ENCODE measurements around the gene PCDHA7.
"Not testable (repeated sequence)": the region's sequence is repeated elsewhere in the genome, so short reads cannot be mapped to it uniquely, and the experiment has no call there.

Gene PCDHA7, protein sequence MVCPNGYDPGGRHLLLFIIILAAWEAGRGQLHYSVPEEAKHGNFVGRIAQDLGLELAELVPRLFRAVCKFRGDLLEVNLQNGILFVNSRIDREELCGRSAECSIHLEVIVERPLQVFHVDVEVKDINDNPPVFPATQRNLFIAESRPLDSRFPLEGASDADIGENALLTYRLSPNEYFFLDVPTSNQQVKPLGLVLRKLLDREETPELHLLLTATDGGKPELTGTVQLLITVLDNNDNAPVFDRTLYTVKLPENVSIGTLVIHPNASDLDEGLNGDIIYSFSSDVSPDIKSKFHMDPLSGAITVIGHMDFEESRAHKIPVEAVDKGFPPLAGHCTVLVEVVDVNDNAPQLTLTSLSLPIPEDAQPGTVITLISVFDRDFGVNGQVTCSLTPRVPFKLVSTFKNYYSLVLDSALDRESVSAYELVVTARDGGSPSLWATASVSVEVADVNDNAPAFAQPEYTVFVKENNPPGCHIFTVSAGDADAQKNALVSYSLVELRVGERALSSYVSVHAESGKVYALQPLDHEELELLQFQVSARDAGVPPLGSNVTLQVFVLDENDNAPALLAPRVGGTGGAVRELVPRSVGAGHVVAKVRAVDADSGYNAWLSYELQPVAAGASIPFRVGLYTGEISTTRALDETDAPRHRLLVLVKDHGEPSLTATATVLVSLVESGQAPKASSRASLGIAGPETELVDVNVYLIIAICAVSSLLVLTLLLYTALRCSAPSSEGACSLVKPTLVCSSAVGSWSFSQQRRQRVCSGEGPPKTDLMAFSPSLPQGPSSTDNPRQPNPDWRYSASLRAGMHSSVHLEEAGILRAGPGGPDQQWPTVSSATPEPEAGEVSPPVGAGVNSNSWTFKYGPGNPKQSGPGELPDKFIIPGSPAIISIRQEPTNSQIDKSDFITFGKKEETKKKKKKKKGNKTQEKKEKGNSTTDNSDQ

DNA sequence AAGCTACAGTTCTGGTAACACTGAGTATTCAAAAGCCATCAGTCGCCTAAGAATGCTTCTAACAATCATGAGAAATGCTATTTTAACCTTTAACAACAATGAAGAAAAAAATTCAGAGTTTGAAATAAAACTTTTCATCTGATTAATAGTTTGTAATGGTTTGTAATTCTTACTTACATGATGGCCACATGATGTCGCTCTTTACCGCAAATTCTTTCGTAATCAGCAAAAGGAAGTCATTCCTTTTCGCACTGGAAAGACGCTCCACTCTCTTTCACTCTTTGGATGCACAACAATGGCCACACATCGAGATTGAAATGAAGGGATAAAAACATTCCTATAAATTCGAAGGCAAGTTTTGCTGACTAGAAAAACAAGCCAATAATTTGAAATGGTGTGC lies at the start of gene PCDHA7:
TSS of gene PCDHA7 (plus strand) at position 277 of the 400 bp plus-strand sequence. CDS start at position 392, 115 bp downstream.
- peaks cover 52% of the 10 kb centered on the region for H3K36me3 ChIP-seq (ENCODE audit: insufficient read depth, low read length)
- H3K4me1 ChIP-seq (ENCODE audit: insufficient read depth, low read length): peaks cover 4% of the 10 kb centered on the region
- peaks cover 60% of the 10 kb centered on the region for H3K9me3 ChIP-seq (ENCODE audit: low read length)
- no peaks in the 10 kb centered on the region for H3K27me3 ChIP-seq (ENCODE audit: insufficient read depth, low read length)
- no peak within 1 kb of the TSS for H3K4me3 ChIP-seq (ENCODE audit: low read length)
- H2AFZ ChIP-seq (ENCODE audit: low read depth, low read length): no peak within 1 kb of the TSS

DNA sequence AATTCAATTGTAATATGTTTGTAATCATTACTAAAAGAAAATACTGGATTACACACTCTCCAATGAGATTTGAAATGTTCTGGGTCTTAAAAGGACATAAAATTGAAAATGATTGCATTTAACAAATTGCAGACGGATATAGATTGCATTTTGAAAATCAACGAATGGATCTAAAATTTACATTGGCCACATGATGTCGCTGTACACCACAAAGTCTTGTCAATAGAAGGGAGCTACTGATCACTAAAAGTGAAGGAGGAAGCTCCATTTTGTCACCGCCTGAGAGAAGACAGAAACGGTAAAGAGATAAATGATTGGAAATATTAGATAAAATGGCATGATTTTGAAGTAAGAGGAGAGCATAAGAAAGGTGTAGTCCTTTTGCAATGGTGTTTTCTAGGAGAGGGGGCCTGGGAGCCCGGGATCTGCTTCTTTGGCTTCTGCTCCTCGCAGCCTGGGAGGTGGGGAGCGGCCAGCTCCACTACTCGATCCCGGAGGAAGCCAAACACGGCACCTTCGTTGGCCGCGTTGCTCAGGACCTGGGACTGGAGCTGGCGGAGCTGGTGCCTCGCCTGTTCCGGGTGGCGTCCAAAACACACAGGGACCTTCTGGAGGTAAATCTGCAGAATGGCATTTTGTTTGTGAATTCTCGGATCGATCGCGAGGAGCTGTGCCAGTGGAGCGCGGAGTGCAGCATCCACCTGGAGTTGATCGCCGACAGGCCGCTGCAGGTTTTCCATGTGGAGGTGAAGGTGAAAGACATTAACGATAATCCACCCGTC lies 48.0 kb upstream of the PCDHA7 start, which contains the start of gene PCDHA1:
TSS of gene PCDHA1 (plus strand) at position 236 of the 782 bp plus-strand sequence.
- no peaks in the 10 kb centered on the region for H3K36me3 ChIP-seq (ENCODE audit: insufficient read depth, low read length)
- no peaks in the 10 kb centered on the region for H3K4me1 ChIP-seq (ENCODE audit: insufficient read depth, low read length)
- H2AFZ ChIP-seq (ENCODE audit: low read depth, low read length): no peak within 1 kb of the TSS
- H3K27me3 ChIP-seq (ENCODE audit: insufficient read depth, low read length): no peaks in the 10 kb centered on the region
- no peak within 1 kb of the TSS for H3K4me3 ChIP-seq (ENCODE audit: low read length)
- H3K9me3 ChIP-seq (ENCODE audit: low read length): peaks cover 30% of the 10 kb centered on the region

DNA sequence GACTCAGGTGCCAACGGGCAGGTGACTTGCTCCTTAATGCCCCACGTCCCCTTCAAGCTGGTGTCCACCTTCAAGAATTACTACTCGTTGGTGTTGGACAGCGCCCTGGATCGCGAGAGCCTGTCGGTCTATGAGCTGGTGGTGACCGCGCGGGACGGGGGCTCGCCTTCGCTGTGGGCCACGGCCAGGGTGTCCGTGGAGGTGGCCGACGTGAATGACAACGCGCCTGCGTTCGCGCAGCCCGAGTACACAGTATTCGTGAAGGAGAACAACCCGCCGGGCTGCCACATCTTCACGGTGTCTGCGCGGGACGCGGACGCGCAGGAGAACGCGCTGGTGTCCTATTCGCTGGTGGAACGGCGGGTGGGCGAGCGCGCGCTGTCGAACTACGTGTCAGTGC lies 46.6 kb upstream of the PCDHA7 start:
- not testable (repeated sequence) for H3K4me1 ChIP-seq (ENCODE audit: insufficient read depth, low read length); H3K4me3 ChIP-seq (ENCODE audit: low read length); H2AFZ ChIP-seq (ENCODE audit: low read depth, low read length); H3K36me3 ChIP-seq (ENCODE audit: insufficient read depth, low read length); H3K27me3 ChIP-seq (ENCODE audit: insufficient read depth, low read length)
- peaks cover 30% of the 10 kb centered on the region for H3K9me3 ChIP-seq (ENCODE audit: low read length)

DNA sequence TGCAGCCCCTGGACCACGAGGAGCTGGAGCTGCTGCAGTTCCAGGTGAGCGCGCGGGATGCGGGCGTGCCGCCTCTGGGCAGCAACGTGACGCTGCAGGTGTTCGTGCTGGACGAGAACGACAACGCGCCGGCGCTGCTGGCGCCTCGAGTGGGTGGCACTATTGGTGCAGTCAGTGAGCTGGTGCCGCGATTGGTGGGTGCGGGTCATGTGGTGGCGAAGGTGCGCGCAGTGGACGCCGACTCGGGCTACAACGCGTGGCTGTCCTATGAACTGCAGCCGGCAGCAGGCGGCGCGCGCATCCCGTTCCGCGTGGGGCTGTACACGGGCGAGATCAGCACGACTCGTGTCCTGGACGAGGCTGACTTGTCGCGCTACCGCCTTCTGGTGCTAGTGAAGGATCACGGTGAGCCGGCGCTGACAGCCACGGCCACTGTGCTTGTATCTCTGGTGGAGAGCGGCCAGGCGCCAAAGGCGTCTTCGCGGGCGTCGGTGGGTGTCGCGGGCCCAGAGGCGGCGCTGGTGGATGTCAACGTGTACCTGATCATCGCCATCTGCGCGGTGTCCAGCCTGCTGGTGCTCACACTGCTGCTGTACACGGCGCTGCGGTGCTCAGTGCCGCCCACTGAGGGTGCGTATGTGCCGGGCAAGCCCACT lies 46.1 kb upstream of the PCDHA7 start:
- H3K4me1 ChIP-seq (ENCODE audit: insufficient read depth, low read length); H2AFZ ChIP-seq (ENCODE audit: low read depth, low read length); H3K4me3 ChIP-seq (ENCODE audit: low read length); H3K27me3 ChIP-seq (ENCODE audit: insufficient read depth, low read length); H3K36me3 ChIP-seq (ENCODE audit: insufficient read depth, low read length): not testable (repeated sequence)
- H3K9me3 ChIP-seq (ENCODE audit: low read length): peaks cover 30% of the 10 kb centered on the region

DNA sequence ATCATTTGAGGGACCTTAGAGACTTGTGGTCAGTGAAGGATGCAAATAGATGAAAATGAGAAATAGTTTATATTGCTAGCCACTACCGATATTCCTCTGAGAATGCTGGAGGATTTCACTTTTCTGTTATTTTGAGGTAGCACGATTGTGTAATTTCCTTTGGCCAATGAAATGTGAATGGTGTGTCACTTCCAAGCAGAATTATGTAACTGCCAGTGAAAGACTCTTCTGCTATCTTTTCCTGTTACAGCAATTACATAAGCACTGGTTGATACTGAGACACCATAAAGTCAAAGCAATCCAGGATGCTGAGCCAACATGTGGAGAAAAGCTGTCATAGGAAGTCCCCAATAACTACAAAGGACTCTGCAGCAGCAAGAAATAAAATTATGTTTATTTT lies 43.0 kb upstream of the PCDHA7 start:
- H3K36me3 ChIP-seq (ENCODE audit: insufficient read depth, low read length): no peaks in the 10 kb centered on the region
- H3K27me3 ChIP-seq (ENCODE audit: insufficient read depth, low read length): no peaks in the 10 kb centered on the region
- H2AFZ ChIP-seq (ENCODE audit: low read depth, low read length): no peak overlapping the region
- no peaks in the 10 kb centered on the region for H3K4me1 ChIP-seq (ENCODE audit: insufficient read depth, low read length)
- H3K4me3 ChIP-seq (ENCODE audit: low read length): no peak overlapping the region
- H3K9me3 ChIP-seq (ENCODE audit: low read length): peaks cover 33% of the 10 kb centered on the region

DNA sequence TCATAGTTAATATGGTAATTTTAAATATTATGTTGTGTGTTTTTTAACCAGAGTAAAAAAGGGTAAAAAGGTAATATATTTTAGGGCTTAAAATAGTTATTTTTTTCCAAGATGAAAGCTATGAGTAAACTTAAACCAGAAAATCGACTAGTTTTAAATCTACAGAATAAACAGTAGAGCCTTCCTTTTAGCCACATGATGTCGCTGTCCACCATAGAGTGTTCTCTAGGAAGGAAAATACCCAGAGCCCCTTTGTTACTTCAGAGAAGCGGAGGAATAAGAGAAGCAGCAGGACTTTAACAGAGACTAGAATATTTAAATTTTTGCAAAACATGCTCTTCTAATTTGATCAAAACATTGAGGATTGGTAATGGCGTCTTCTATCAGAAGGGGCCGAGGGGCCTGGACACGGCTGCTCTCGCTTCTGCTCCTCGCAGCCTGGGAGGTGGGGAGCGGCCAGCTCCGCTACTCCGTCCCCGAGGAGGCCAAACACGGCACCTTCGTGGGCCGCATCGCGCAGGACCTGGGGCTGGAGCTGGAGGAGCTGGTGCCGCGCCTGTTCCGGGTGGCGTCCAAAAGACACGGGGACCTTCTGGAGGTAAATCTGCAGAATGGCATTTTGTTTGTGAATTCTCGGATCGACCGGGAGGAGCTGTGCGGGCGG lies 39.3 kb upstream of the PCDHA7 start, which contains the start of gene PCDHA2:
TSS of gene PCDHA2 (plus strand) at position 258 of the 664 bp plus-strand sequence.
- no peaks in the 10 kb centered on the region for H3K4me1 ChIP-seq (ENCODE audit: insufficient read depth, low read length)
- no peak within 1 kb of the TSS for H2AFZ ChIP-seq (ENCODE audit: low read depth, low read length)
- no peaks in the 10 kb centered on the region for H3K36me3 ChIP-seq (ENCODE audit: insufficient read depth, low read length)
- H3K9me3 ChIP-seq (ENCODE audit: low read length): peaks cover 20% of the 10 kb centered on the region
- peak within 1 kb of the TSS; percentile 30 for H3K4me3 ChIP-seq (ENCODE audit: low read length)
- H3K27me3 ChIP-seq (ENCODE audit: insufficient read depth, low read length): no peaks in the 10 kb centered on the region

DNA sequence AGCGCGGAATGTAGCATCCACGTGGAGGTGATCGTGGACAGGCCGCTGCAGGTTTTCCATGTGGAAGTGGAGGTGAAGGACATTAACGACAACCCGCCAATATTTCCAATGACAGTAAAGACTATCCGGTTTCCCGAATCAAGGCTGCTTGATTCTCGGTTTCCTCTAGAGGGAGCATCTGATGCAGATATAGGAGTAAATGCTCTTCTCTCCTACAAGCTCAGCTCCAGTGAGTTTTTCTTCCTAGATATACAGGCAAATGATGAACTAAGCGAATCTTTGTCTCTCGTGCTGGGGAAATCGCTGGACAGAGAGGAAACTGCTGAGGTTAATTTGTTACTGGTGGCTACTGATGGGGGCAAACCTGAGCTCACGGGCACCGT lies 38.8 kb upstream of the PCDHA7 start:
- peaks cover 2% of the 10 kb centered on the region for H3K36me3 ChIP-seq (ENCODE audit: insufficient read depth, low read length)
- no peak overlapping the region for H3K4me3 ChIP-seq (ENCODE audit: low read length)
- H3K27me3 ChIP-seq (ENCODE audit: insufficient read depth, low read length): no peaks in the 10 kb centered on the region
- no peaks in the 10 kb centered on the region for H3K4me1 ChIP-seq (ENCODE audit: insufficient read depth, low read length)
- no peak overlapping the region for H2AFZ ChIP-seq (ENCODE audit: low read depth, low read length)
- peaks cover 20% of the 10 kb centered on the region for H3K9me3 ChIP-seq (ENCODE audit: low read length)

DNA sequence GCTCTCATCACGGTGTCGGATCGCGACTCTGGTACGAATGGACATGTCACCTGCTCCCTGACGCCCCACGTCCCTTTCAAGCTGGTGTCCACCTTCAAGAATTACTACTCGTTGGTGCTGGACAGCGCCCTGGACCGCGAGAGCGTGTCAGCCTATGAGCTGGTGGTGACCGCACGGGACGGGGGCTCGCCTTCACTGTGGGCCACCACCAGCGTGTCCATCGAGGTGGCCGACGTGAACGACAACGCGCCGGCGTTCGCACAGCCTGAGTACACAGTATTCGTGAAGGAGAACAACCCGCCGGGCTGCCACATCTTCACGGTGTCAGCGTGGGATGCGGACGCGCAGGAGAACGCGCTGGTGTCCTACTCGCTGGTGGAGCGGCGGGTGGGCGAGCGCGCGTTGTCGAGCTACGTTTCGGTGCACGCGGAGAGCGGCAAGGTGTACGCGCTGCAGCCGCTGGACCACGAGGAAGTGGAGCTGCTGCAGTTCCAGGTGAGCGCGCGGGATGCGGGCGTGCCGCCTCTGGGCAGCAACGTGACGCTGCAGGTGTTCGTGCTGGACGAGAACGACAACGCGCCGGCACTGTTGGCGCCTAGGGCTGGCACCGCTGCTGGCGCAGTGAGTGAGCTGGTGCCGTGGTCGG lies 37.9 kb upstream of the PCDHA7 start:
- H3K4me3 ChIP-seq (ENCODE audit: low read length); H3K36me3 ChIP-seq (ENCODE audit: insufficient read depth, low read length); H2AFZ ChIP-seq (ENCODE audit: low read depth, low read length); H3K27me3 ChIP-seq (ENCODE audit: insufficient read depth, low read length); H3K4me1 ChIP-seq (ENCODE audit: insufficient read depth, low read length): not testable (repeated sequence)
- peaks cover 28% of the 10 kb centered on the region for H3K9me3 ChIP-seq (ENCODE audit: low read length)

DNA sequence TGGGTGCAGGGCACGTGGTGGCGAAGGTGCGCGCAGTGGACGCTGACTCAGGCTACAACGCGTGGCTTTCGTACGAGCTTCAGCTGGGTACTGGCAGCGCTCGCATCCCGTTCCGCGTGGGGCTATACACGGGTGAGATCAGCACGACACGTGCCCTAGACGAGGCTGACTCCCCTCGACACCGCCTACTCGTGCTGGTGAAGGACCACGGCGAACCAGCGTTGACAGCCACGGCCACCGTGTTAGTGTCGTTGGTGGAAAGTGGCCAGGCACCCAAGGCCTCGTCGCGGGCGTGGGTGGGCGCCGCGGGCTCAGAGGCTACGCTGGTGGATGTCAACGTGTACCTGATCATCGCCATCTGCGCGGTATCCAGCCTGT lies 37.4 kb upstream of the PCDHA7 start:
- peaks cover 2% of the 10 kb centered on the region for H3K36me3 ChIP-seq (ENCODE audit: insufficient read depth, low read length)
- H3K4me3 ChIP-seq (ENCODE audit: low read length): no peak overlapping the region
- H2AFZ ChIP-seq (ENCODE audit: low read depth, low read length): no peak overlapping the region
- no peaks in the 10 kb centered on the region for H3K4me1 ChIP-seq (ENCODE audit: insufficient read depth, low read length)
- H3K9me3 ChIP-seq (ENCODE audit: low read length): peaks cover 29% of the 10 kb centered on the region
- no peaks in the 10 kb centered on the region for H3K27me3 ChIP-seq (ENCODE audit: insufficient read depth, low read length)

DNA sequence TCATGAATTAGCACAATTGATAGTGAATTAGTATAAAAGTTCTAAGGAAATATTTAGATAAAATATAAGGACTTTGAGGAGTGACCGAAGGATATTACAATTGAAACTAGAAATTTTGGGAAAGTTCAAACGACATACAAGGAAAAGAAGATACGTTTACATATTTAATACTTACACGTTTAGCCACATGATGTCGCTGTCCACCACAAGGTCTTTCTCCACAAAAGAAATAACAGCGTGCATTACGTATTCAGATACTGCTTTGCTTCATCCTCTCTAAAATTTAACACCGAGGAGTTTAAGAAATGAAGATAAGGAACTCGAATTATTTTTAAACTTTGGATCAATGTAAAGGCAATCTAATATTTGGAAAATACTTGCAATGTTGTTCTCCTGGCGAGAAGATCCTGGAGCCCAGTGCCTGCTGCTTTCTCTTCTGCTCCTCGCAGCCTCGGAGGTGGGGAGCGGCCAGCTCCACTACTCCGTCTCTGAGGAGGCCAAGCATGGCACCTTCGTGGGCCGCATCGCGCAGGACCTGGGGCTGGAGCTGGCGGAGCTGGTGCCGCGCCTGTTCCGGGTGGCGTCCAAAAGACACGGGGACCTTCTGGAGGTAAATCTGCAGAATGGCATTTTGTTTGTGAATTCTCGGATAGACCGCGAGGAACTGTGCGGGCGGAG lies 33.1 kb upstream of the PCDHA7 start, which contains the start of gene PCDHA3:
TSS of gene PCDHA3 (plus strand) at position 242 of the 678 bp plus-strand sequence.
- Histone ChIP-seq H3K4me1 (ENCODE audit: insufficient read depth, low read length) (no peaks in the 10 kb centered on the region), H2AFZ (ENCODE audit: low read depth, low read length) (no peak within 1 kb of the TSS), H3K36me3 (ENCODE audit: insufficient read depth, low read length) (peaks cover 4% of the 10 kb centered on the region), H3K9me3 (ENCODE audit: low read length) (peaks cover 36% of the 10 kb centered on the region), H3K27me3 (ENCODE audit: insufficient read depth, low read length) (no peaks in the 10 kb centered on the region), H3K4me3 (ENCODE audit: low read length) (no peak within 1 kb of the TSS)

DNA sequence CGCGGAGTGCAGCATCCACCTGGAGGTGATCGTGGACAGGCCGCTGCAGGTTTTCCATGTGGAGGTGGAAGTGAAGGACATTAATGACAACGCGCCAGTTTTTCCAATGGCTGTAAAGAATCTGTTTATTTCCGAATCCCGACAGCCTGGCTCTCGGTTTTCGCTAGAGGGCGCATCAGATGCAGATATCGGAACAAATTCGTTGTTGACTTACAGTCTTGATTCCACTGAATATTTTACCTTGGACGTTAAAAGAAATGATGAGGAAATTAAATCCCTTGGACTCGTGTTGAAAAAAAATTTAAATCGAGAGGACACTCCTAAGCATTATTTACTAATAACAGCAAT lies 32.6 kb upstream of the PCDHA7 start:
- H2AFZ ChIP-seq (ENCODE audit: low read depth, low read length): no peak overlapping the region
- peaks cover 4% of the 10 kb centered on the region for H3K36me3 ChIP-seq (ENCODE audit: insufficient read depth, low read length)
- peaks cover 32% of the 10 kb centered on the region for H3K9me3 ChIP-seq (ENCODE audit: low read length)
- H3K4me3 ChIP-seq (ENCODE audit: low read length): no peak overlapping the region
- H3K27me3 ChIP-seq (ENCODE audit: insufficient read depth, low read length): no peaks in the 10 kb centered on the region
- no peaks in the 10 kb centered on the region for H3K4me1 ChIP-seq (ENCODE audit: insufficient read depth, low read length)
